ENCODE results near the gene MANBA. TPM values are rescaled to one million over a fixed set of nuclear protein-coding genes. Genes with fewer than 3 reads are reported as not detected.

MANBA gene
- total RNA-seq, 4 donors from 2014 or later: 26.2 to 31.0 (median 27.7) TPM

- H3K36me3 ChIP-seq: peaks cover 0 to 66% of the 10 kb centered on the region in 2 donors
- no peak for TF ChIP-seq EP300 (IDR thresholded peaks at IDR 0.05)
- TF ChIP-seq, protein P1, sequence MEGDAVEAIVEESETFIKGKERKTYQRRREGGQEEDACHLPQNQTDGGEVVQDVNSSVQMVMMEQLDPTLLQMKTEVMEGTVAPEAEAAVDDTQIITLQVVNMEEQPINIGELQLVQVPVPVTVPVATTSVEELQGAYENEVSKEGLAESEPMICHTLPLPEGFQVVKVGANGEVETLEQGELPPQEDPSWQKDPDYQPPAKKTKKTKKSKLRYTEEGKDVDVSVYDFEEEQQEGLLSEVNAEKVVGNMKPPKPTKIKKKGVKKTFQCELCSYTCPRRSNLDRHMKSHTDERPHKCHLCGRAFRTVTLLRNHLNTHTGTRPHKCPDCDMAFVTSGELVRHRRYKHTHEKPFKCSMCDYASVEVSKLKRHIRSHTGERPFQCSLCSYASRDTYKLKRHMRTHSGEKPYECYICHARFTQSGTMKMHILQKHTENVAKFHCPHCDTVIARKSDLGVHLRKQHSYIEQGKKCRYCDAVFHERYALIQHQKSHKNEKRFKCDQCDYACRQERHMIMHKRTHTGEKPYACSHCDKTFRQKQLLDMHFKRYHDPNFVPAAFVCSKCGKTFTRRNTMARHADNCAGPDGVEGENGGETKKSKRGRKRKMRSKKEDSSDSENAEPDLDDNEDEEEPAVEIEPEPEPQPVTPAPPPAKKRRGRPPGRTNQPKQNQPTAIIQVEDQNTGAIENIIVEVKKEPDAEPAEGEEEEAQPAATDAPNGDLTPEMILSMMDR (IDR thresholded peaks at IDR 0.05): no peak
- TF ChIP-seq POLR2AphosphoS5 (IDR thresholded peaks at IDR 0.05): no peak
- no peak for ATAC-seq
- H3K4me1 ChIP-seq: no peaks in the 10 kb centered on the region
- no peaks in the 10 kb centered on the region for H3K27me3 ChIP-seq
- 68 to 86% methylated on average over 5 to 6 of the region's 6 CpGs for WGBS, 2 donors (ENCODE audit: low coverage in 1 of 2)
- H3K4me3 ChIP-seq: no peak overlapping the region
- H3K9me3 ChIP-seq: no peaks in the 10 kb centered on the region
- no peak overlapping the region for H3K27ac ChIP-seq
Measured at GRCh38 chr4:102633100-102633499, 127.7 kb downstream of the MANBA start.

DNA sequence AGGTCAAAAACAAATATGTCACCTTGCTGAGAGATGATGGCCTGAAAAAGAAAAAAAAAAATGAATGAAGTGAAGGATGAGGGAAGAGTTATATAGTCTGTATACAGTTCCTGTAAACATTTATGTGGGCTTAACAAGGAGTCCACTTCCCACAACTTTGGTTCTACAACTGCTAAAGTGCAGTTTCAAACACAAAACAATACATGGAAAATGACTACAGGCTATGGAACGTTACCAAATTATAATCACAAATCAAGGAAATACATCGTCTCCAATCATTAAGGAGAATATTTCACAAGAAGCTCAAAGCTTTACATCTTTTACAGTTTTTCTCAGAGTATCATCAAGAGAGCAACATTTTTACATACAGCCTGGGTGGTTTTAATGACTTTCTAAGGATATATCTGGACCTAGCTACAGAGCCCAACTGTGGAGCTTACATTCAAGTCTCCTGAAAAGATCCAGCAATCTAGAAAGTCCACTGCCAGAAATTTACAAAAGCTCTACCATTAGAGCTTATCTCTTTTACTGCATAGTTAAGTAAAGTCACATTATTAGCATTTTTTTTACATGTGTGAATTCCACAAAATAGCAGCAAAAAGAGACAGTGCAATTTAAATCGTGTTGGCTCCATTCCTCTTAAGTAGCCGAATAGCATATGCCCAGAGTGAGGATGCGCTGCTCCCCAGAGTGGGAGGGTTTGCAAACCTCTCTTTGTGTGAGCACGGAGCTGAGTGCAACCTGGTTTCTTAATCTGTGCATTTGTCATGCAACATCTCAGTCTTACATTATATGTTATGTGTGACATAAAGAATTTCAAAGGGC lies 128.3 kb downstream of the MANBA start:
- ATAC-seq: no peak
- H3K9me3 ChIP-seq: no peaks in the 10 kb centered on the region
- H3K27ac ChIP-seq: no peak overlapping the region
- TF ChIP-seq POLR2AphosphoS5 (IDR thresholded peaks at IDR 0.05) (no peak), POLR2A (IDR thresholded peaks at IDR 0.05) (no peak), EP300 (IDR thresholded peaks at IDR 0.05) (no peak)
- TF ChIP-seq, protein P1 (IDR thresholded peaks at IDR 0.05): no peak
- no peaks in the 10 kb centered on the region for H3K4me1 ChIP-seq
- peaks cover 0 to 59% of the 10 kb centered on the region in 2 donors for H3K36me3 ChIP-seq
- no peak overlapping the region for H3K4me3 ChIP-seq
- 46 to 76% methylated on average over 6 of the region's 6 CpGs for WGBS, 2 donors (ENCODE audit: low coverage in 1 of 2)
- H3K27me3 ChIP-seq: no peaks in the 10 kb centered on the region

DNA sequence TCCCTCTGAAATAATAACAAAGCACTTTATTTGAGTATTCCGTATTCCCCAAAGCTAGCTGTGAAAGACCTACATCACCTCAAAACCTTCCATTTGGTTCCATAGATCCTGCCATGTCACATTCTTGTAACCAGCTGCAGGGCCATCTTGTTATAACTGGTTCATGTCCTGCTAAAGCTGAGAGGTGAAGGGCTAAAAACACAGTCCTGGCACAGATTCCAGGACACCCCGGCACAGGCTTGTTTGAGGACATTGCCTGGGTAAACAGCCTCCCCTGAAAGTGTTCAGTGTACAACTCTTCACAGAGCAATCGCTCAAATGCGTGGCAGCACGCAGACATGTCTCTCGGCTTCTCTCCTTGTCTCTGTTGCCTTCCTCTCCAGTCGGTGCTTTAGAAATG lies 129.2 kb downstream of the MANBA start:
- 77 to 86% methylated on average over 6 to 7 of the region's 7 CpGs for whole genome bisulfite sequencing, 2 donors (ENCODE audit: low coverage in 1 of 2)
- H3K36me3 ChIP-seq: peaks cover 0 to 51% of the 10 kb centered on the region in 2 donors
- TF ChIP-seq, protein P1 (IDR thresholded peaks at IDR 0.05): no peak
- H3K27me3 ChIP-seq: no peaks in the 10 kb centered on the region
- no peak for ATAC-seq
- H3K4me1 ChIP-seq: no peaks in the 10 kb centered on the region
- H3K27ac ChIP-seq: no peak overlapping the region
- H3K9me3 ChIP-seq: no peaks in the 10 kb centered on the region
- no peak overlapping the region for H3K4me3 ChIP-seq

DNA sequence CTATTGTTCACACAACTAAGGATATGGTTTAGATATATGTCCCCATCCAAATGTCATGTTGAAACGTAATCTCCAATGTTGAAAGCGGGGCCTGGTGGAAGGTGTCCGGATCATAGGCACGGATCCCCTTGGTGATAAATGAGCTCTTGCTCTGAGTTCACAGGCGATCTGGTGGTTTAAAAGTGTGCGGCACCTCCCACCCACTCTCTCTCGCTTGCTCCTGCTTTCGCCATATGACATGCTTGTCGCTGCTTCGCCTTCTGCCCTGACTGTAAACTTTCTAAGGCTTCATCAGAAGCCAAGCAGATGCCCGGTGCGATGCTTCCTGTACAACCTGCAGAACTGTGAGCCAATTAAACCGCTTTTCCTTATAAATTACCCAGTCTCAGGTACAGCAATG lies 131.1 kb downstream of the MANBA start:
- no peaks in the 10 kb centered on the region for H3K27me3 ChIP-seq
- ATAC-seq: no peak
- 83 to 86% methylated on average over 13 of the region's 13 CpGs for WGBS, 2 donors (ENCODE audit: low coverage in 1 of 2)
- H3K27ac ChIP-seq: no peak overlapping the region
- no peak overlapping the region for H3K4me3 ChIP-seq
- no peak for TF ChIP-seq EP300 (IDR thresholded peaks at IDR 0.05)
- no peak for TF ChIP-seq POLR2A (IDR thresholded peaks at IDR 0.05)
- no peak for TF ChIP-seq POLR2AphosphoS5 (IDR thresholded peaks at IDR 0.05)
- peaks cover 0 to 38% of the 10 kb centered on the region in 2 donors for H3K36me3 ChIP-seq
- H3K9me3 ChIP-seq: no peaks in the 10 kb centered on the region
- H3K4me1 ChIP-seq: no peaks in the 10 kb centered on the region

DNA sequence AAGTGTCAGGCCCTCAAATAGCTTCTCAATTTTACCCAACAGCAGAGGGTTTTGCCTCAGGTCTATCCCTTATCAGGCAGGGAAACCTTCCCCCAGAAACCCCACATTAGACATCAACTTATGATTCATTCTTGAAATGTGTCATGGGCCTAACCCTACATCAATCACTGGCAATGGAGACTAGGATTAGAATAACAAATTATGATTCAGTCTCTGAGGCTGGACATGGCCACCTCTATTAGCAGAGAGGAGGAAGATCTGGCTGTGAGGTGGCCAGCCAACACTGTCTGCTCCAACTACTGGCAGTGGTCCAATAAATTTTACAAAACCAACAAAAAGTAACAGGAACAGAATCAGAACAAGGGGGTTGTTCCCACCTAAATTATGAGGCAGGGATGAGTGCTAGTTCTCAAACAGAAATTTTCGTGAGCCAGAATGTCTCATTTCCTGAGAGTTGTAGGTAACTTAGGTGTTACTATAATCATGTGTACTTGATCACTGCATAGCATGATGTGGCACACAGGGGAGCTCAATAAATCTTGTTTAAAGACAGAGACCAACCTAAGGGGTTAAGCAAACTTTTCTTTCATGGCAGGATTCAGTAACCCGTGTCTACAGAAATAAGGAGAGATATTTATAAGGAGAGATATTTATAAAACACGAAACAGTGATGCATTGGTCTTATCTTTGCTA lies 132.8 kb downstream of the MANBA start:
- no peak for TF ChIP-seq POLR2A (IDR thresholded peaks at IDR 0.05)
- Histone ChIP-seq H3K27me3 (no peaks in the 10 kb centered on the region), H3K4me1 (no peaks in the 10 kb centered on the region), H3K27ac (no peak overlapping the region), H3K36me3 (peaks cover 0 to 26% of the 10 kb centered on the region in 2 donors), H3K9me3 (no peaks in the 10 kb centered on the region), H3K4me3 (no peak overlapping the region)
- no peak for ATAC-seq
- 32 to 66% methylated on average over 3 of the region's 3 CpGs for WGBS, 2 donors (ENCODE audit: low coverage in 1 of 2)

Data from gastroesophageal sphincter (tissue), 4 donors.